Loucy (cell line): ENCODE results near the gene FGD5.

Source experiments
- CTCF ChIP-seq: fragments of 200-600 bp; sonication (generic); conservative IDR thresholded peaks from 2 replicates; pipeline ENCODE4 v1.5.1; 2014; ENCODE audit warnings: mild to moderate bottlenecking, antibody characterized with exemption, low read length
- EZH2phosphoT487 ChIP-seq: fragments of 200-600 bp; IDR thresholded peaks from 2 replicates; pipeline ENCODE4 v1.6.1; 2018; ENCODE audit warnings: antibody characterized with exemption, mild to moderate bottlenecking, moderate library complexity, borderline replicate concordance

- TF ChIP-seq CTCF = no peak
- TF ChIP-seq EZH2phosphoT487 = no peak
Measured at GRCh38 chr3:14900881-14901873, 82.4 kb downstream of the FGD5 start.
